SK-N-SH treated with all-trans-retinoic acid at 6 μM for 48 hours (cell line): ENCODE data around the gene IQCH.

ENCODE experiments used
- ATAC-seq: fragments of 200-7000 bp; cut with Tn5 transposase; 3 replicates; pipeline ENCODE4 v1.9.1; 2020; ENCODE audit warnings: mild to moderate bottlenecking, moderate library complexity
- ARNTL ChIP-seq: fragments of 450-650 bp; formaldehyde crosslinking; IDR thresholded peaks from 2 replicates; pipeline ENCODE4 v1.5.0; 2020; ENCODE audit warnings: low read depth, mild to moderate bottlenecking, moderate library complexity, borderline replicate concordance
- BACH2 ChIP-seq: fragments of 250-450 bp; sonication (Bioruptor Pico); IDR thresholded peaks from 2 replicates; pipeline ENCODE4 v1.9.0; 2021; ENCODE audit warnings: mild to moderate bottlenecking, borderline replicate concordance
- CSDC2 ChIP-seq: fragments of 250-450 bp; sonication (Bioruptor Pico); IDR thresholded peaks from 2 replicates; pipeline ENCODE4 v1.5.0; 2020; ENCODE audit warnings: mild to moderate bottlenecking, moderate library complexity
- ESRRG ChIP-seq: fragments of 250-450 bp; sonication (Bioruptor Pico); IDR thresholded peaks from 2 replicates; pipeline ENCODE4 v1.6.1; 2021; ENCODE audit warnings: mild to moderate bottlenecking
- GLIS3 ChIP-seq: fragments of 250-450 bp; sonication (Bioruptor Pico); IDR thresholded peaks from 2 replicates; pipeline ENCODE4 v1.5.0; 2020; ENCODE audit warnings: mild to moderate bottlenecking, moderate library complexity
- ISL1 ChIP-seq: fragments of 250-450 bp; sonication (Bioruptor Pico); IDR thresholded peaks from 2 replicates; pipeline ENCODE4 v2.1.2; 2022; ENCODE audit warnings: mild to moderate bottlenecking, moderate library complexity
- OSR1 ChIP-seq: fragments of 250-450 bp; sonication (Bioruptor Pico); IDR thresholded peaks from 2 replicates; pipeline ENCODE4 v1.8.0; 2022; ENCODE audit warnings: moderate library complexity, mild to moderate bottlenecking, inconsistent platforms
- PPARA ChIP-seq: fragments of 250-450 bp; sonication (Bioruptor Pico); IDR thresholded peaks from 2 replicates; pipeline ENCODE4 v1.5.0; 2020; ENCODE audit warnings: mild to moderate bottlenecking, borderline replicate concordance
- RARB ChIP-seq: fragments of 250-450 bp; sonication (Bioruptor Pico); IDR thresholded peaks from 2 replicates; pipeline ENCODE4 v1.8.0; 2021; ENCODE audit warnings: mild to moderate bottlenecking, moderate library complexity
- SNAI2 ChIP-seq: fragments of 250-450 bp; sonication (Bioruptor Pico); IDR thresholded peaks from 2 replicates; pipeline ENCODE4 v1.5.0; 2020; ENCODE audit warnings: mild to moderate bottlenecking, moderate library complexity
- TCF4 ChIP-seq: fragments of 250-450 bp; sonication (Bioruptor Pico); IDR thresholded peaks from 2 replicates; pipeline ENCODE4 v1.8.0; 2021; ENCODE audit warnings: mild to moderate bottlenecking, moderate library complexity, borderline replicate concordance
- ZC3H10 ChIP-seq: fragments of 250-450 bp; sonication (Bioruptor Pico); IDR thresholded peaks from 2 replicates; pipeline ENCODE4 v1.5.1; 2021; ENCODE audit warnings: mild to moderate bottlenecking, moderate library complexity
- ZFP3 ChIP-seq: fragments of 250-450 bp; sonication (Bioruptor Pico); IDR thresholded peaks from 2 replicates; pipeline ENCODE4 v1.5.0; 2020; ENCODE audit warnings: mild to moderate bottlenecking, moderate library complexity
- ZFP30 ChIP-seq: fragments of 450-650 bp; formaldehyde crosslinking; IDR thresholded peaks from 2 replicates; pipeline ENCODE4 v1.5.0; 2022; ENCODE audit warnings: mild to moderate bottlenecking, moderate library complexity
- ZNF70 ChIP-seq: fragments of 450-650 bp; formaldehyde crosslinking; IDR thresholded peaks from 2 replicates; pipeline ENCODE4 v1.5.0; 2020; ENCODE audit warnings: mild to moderate bottlenecking, moderate library complexity
- TF ChIP-seq, protein P1 (sequence below): fragments of 250-450 bp; sonication (Bioruptor Pico); IDR thresholded peaks from 2 replicates; pipeline ENCODE4 v1.8.0; 2020; ENCODE audit warnings: mild to moderate bottlenecking, moderate library complexity, borderline replicate concordance
- TF ChIP-seq, protein P2 (sequence below): fragments of 250-450 bp; sonication (Bioruptor Pico); IDR thresholded peaks from 2 replicates; pipeline ENCODE4 v1.5.1; 2020; ENCODE audit warnings: low read depth, mild to moderate bottlenecking, moderate library complexity
- TF ChIP-seq, protein P3 (sequence below): fragments of 250-450 bp; sonication (Bioruptor Pico); IDR thresholded peaks from 2 replicates; pipeline ENCODE4 v1.5.0; 2020; ENCODE audit warnings: mild to moderate bottlenecking, moderate library complexity
- TF ChIP-seq, protein P4 (sequence below): fragments of 250-450 bp; sonication (Bioruptor Pico); IDR thresholded peaks from 2 replicates; pipeline ENCODE4 v1.8.0; 2021; ENCODE audit warnings: low read depth, mild to moderate bottlenecking, moderate library complexity, borderline replicate concordance
- TF ChIP-seq, protein P5 (sequence below): fragments of 250-450 bp; sonication (Bioruptor Pico); IDR thresholded peaks from 2 replicates; pipeline ENCODE4 v1.5.1; 2021; ENCODE audit warnings: mild to moderate bottlenecking, moderate library complexity

Gene IQCH

DNA sequence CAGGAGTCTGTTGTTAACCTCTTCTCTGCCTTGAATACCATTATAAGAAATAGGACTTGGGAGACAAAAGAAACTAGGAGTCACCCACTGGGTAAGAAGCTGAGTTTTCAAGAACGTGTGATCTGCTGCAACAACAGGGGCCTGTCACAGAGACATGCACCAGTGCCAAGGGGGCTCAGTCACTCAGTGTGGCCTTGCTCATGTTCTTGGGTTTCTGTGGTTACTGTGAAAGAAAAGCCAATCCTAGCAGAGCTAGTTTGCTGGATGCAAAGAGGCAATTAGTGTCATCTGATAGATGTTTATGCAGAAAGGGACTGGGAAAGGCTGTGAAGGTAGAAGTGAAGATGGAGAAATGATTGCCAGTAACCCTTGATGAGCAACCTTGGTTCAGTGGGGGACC lies 126.3 kb downstream of the IQCH start:
- no peak for ATAC-seq
- TF ChIP-seq PPARA (CRISPR knock-in tag) (no peak), TCF4 (CRISPR knock-in tag) (no peak), CSDC2 (CRISPR knock-in tag) (no peak), ZFP3 (CRISPR knock-in tag) (no peak), ESRRG (CRISPR knock-in tag) (no peak), SNAI2 (CRISPR knock-in tag) (no peak), BACH2 (CRISPR knock-in tag) (no peak), ZC3H10 (CRISPR knock-in tag) (no peak), RARB (CRISPR knock-in tag) (no peak), ARNTL (CRISPR knock-in tag) (no peak)
- TF ChIP-seq, protein P1, sequence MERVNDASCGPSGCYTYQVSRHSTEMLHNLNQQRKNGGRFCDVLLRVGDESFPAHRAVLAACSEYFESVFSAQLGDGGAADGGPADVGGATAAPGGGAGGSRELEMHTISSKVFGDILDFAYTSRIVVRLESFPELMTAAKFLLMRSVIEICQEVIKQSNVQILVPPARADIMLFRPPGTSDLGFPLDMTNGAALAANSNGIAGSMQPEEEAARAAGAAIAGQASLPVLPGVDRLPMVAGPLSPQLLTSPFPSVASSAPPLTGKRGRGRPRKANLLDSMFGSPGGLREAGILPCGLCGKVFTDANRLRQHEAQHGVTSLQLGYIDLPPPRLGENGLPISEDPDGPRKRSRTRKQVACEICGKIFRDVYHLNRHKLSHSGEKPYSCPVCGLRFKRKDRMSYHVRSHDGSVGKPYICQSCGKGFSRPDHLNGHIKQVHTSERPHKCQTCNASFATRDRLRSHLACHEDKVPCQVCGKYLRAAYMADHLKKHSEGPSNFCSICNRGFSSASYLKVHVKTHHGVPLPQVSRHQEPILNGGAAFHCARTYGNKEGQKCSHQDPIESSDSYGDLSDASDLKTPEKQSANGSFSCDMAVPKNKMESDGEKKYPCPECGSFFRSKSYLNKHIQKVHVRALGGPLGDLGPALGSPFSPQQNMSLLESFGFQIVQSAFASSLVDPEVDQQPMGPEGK (CRISPR knock-in tag) = no peak
- TF ChIP-seq, protein P2, sequence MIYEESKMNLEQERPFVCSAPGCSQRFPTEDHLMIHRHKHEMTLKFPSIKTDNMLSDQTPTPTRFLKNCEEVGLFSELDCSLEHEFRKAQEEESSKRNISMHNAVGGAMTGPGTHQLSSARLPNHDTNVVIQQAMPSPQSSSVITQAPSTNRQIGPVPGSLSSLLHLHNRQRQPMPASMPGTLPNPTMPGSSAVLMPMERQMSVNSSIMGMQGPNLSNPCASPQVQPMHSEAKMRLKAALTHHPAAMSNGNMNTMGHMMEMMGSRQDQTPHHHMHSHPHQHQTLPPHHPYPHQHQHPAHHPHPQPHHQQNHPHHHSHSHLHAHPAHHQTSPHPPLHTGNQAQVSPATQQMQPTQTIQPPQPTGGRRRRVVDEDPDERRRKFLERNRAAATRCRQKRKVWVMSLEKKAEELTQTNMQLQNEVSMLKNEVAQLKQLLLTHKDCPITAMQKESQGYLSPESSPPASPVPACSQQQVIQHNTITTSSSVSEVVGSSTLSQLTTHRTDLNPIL (CRISPR knock-in tag) = no peak
- TF ChIP-seq, all 23 proteins: peak for 0

DNA sequence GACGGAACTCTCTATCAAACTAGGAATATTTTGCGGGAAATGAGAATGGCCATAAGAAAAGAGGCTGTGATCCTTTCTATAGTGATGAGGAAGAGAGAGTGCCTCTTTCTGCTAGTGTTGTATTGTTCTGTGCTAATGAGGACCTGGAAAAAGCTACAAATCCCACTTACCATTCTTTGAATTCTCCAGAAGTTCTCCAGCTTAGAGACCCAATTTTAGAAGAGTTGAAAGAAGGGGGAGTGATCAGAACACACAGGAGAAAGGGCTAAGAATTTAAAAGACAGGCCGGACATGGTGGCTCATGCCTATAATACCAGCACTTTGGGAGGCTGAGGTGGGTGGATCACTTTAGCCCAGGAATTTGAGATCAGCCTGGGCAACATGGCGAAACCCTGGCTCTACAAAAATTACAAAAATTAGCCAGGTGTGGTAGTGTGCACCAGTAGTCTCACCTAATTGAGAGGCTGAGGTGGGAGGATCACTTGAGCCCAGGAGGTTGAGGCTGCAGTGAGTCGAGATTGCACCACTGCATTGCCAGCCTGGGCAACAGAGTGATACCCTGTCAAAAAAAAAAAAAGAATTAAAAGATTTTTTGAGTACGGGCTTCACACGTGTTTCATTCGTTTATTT lies 126.9 kb downstream of the IQCH start:
- no peak for TF ChIP-seq ZFP3 (CRISPR knock-in tag)
- no peak for TF ChIP-seq ZFP30
- no peak for TF ChIP-seq OSR1
- no peak for ATAC-seq

DNA sequence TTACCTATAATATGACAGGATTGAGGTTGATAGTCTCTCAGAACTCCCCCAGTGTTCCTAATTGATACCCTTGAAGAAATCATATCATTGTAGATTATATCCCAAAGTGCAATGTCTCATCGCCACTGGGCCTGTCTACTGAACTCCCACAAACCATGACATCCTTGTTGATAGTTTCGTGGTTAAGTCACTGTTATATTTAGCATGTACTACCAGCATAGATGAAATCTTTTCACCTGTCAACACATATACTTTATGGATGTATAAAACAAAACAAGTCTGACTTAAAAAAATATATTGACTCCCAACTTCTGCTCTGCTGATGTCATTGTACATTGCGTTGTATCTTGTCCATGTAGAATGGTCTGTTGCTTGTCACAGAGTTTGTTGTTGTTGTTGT lies 128.1 kb downstream of the IQCH start:
- TF ChIP-seq, protein P1 (CRISPR knock-in tag) = no peak
- TF ChIP-seq ZFP30 (no peak), GLIS3 (CRISPR knock-in tag) (no peak), ZNF70 (CRISPR knock-in tag) (no peak), ISL1 (CRISPR knock-in tag) (no peak), ZC3H10 (CRISPR knock-in tag) (no peak)
- TF ChIP-seq, protein P3, sequence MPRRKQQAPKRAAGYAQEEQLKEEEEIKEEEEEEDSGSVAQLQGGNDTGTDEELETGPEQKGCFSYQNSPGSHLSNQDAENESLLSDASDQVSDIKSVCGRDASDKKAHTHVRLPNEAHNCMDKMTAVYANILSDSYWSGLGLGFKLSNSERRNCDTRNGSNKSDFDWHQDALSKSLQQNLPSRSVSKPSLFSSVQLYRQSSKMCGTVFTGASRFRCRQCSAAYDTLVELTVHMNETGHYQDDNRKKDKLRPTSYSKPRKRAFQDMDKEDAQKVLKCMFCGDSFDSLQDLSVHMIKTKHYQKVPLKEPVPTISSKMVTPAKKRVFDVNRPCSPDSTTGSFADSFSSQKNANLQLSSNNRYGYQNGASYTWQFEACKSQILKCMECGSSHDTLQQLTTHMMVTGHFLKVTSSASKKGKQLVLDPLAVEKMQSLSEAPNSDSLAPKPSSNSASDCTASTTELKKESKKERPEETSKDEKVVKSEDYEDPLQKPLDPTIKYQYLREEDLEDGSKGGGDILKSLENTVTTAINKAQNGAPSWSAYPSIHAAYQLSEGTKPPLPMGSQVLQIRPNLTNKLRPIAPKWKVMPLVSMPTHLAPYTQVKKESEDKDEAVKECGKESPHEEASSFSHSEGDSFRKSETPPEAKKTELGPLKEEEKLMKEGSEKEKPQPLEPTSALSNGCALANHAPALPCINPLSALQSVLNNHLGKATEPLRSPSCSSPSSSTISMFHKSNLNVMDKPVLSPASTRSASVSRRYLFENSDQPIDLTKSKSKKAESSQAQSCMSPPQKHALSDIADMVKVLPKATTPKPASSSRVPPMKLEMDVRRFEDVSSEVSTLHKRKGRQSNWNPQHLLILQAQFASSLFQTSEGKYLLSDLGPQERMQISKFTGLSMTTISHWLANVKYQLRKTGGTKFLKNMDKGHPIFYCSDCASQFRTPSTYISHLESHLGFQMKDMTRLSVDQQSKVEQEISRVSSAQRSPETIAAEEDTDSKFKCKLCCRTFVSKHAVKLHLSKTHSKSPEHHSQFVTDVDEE (CRISPR knock-in tag) = no peak
- TF ChIP-seq, protein P4, sequence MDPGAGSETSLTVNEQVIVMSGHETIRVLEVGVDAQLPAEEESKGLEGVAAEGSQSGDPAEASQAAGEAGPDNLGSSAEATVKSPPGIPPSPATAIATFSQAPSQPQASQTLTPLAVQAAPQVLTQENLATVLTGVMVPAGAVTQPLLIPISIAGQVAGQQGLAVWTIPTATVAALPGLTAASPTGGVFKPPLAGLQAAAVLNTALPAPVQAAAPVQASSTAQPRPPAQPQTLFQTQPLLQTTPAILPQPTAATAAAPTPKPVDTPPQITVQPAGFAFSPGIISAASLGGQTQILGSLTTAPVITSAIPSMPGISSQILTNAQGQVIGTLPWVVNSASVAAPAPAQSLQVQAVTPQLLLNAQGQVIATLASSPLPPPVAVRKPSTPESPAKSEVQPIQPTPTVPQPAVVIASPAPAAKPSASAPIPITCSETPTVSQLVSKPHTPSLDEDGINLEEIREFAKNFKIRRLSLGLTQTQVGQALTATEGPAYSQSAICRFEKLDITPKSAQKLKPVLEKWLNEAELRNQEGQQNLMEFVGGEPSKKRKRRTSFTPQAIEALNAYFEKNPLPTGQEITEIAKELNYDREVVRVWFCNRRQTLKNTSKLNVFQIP (CRISPR knock-in tag) = no peak
- ATAC-seq = no peak

DNA sequence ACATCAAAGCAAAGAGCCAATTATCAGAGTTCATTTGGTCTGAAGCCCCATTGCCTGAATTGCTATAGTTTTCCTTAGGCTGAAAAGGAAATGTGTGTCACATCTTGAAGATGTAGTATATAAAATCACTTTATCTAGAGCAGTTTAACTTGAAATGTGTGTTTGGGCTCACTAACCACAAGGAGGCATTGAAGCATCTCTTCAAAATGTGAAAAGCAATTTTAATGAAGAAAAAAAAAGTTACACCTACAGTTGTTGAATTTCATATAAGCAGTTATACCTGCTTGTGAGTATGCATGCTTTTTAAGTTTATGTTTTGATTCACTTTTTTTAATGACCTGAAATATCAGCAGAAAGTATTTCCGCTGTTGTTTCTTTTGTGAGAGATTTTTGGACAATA lies 129.3 kb downstream of the IQCH start:
- no peak for ATAC-seq
- TF ChIP-seq ZFP30 (no peak), RARB (CRISPR knock-in tag) (no peak), ISL1 (CRISPR knock-in tag) (no peak)
- TF ChIP-seq, protein P3 (CRISPR knock-in tag) = no peak
- TF ChIP-seq, protein P5, sequence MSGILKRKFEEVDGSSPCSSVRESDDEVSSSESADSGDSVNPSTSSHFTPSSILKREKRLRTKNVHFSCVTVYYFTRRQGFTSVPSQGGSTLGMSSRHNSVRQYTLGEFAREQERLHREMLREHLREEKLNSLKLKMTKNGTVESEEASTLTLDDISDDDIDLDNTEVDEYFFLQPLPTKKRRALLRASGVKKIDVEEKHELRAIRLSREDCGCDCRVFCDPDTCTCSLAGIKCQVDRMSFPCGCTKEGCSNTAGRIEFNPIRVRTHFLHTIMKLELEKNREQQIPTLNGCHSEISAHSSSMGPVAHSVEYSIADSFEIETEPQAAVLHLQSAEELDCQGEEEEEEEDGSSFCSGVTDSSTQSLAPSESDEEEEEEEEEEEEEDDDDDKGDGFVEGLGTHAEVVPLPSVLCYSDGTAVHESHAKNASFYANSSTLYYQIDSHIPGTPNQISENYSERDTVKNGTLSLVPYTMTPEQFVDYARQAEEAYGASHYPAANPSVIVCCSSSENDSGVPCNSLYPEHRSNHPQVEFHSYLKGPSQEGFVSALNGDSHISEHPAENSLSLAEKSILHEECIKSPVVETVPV = no peak
- TF ChIP-seq, protein P1 (CRISPR knock-in tag) = no peak
